ENCODE data around the gene ABLIM2. TPM values are rescaled to one million over a fixed set of nuclear protein-coding genes. Genes with fewer than 3 reads are reported as not detected.

Gene ABLIM2
- total and polyA plus RNA-seq, 2 donors (not counting 1 experiment from before 2014, with no cell fraction given), result 3.3 to 79.0 TPM

DNA sequence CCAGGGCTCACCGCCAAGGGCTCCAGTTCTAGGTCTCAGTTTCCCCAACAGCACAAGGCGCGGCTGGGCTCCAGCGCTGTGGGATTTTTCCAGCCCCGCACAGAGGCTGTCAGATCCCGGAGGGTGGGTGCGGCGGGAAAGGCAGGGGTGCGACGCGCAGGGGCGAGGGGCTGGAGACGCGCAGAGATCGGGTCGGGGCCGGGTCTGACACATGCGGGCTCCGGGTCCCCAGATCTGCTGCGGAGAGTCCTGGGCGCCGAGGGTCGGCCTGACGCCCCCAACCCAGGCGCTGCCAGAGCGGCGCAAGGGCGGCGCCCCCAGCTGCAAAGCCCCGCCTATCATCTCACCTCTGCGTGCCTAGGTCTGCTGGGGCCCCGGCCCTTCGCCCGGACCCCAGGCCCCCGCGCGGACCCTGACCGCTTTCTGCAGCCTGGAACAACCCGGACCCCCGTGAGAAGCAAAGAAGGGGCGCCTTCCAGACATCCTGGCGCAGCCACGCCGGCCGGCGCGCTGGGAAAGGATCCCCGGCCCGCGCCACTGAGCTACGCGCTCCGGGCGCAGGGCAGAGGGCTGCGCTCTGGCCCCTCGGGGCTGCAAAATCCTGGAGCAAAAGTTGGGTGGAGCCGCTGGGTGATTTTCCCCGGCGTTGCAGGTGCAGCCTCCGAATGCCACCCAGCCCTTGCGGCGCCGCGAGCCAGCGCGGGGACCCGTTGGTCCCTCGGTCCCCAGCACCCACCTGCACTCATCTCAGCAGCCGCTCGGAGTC is 486 bp downstream of the ABLIM2 start:
- H3K9ac ChIP-seq (ENCODE audit: low read length), result peak overlapping the region; percentile 82
- no peaks in the 10 kb centered on the region for H3K36me3 ChIP-seq (replicated peaks in 1 of 2; ENCODE audit: control extremely low read depth in 1 of 2, control insufficient read depth in 1 of 2, extremely low read depth in 1 of 2, insufficient read depth in 2 of 2, low read length in 1 of 2)
- no peak overlapping the region for H3K27ac ChIP-seq (ENCODE audit: low read length in 2 of 2)
- H3K4me2 ChIP-seq (replicated peaks; ENCODE audit: low read depth, low read length, poor library complexity, severe bottlenecking), result peak overlapping the region; percentile 100
- peak overlapping the region; percentile 93 for H2AFZ ChIP-seq (ENCODE audit: insufficient read depth, low read depth, low read length, poor library complexity, severe bottlenecking)
- Mint-ChIP-seq H3K9me3 (ENCODE audit: insufficient read depth) (no peaks in the 10 kb centered on the region), H3K4me1 (peaks cover 37% of the 10 kb centered on the region), H3K27me3 (peaks cover 12% of the 10 kb centered on the region), H3K27ac (peak overlapping the region; percentile 53), H3K4me3 (peak overlapping the region; percentile 94)
- H3K27me3 ChIP-seq (replicated peaks in 1 of 4; ENCODE audit: control extremely low read depth in 1 of 4, control insufficient read depth in 3 of 4, insufficient read depth in 4 of 4, low read length in 3 of 4), result peaks cover 0 to 19% (median 10%) of the 10 kb centered on the region in 4 experiments
- H3K4me1 ChIP-seq (ENCODE audit: control insufficient read depth in 2 of 2, insufficient read depth in 2 of 2, low read length in 2 of 2), result peaks cover 39 to 51% of the 10 kb centered on the region in 2 donors
- ATAC-seq (ENCODE audit: low read depth) (no peak), DNase-seq (no peak)
- peak overlapping the region; percentile 48 to 88 (median 64) for H3K4me3 ChIP-seq (ENCODE audit: control extremely low read depth in 1 of 5, extremely low read depth in 1 of 5, insufficient read depth in 1 of 5, low read depth in 2 of 5, low read length in 4 of 5)
- WGBS (ENCODE audit: insufficient coverage), result 5% methylated on average over 70 of the region's 70 CpGs
- TF ChIP-seq EZH2 (IDR thresholded peaks at IDR 0.05; ENCODE audit: borderline replicate concordance, insufficient read depth, low read depth, low read length, poor library complexity, severe bottlenecking), result no peak
- TF ChIP-seq, protein P1, sequence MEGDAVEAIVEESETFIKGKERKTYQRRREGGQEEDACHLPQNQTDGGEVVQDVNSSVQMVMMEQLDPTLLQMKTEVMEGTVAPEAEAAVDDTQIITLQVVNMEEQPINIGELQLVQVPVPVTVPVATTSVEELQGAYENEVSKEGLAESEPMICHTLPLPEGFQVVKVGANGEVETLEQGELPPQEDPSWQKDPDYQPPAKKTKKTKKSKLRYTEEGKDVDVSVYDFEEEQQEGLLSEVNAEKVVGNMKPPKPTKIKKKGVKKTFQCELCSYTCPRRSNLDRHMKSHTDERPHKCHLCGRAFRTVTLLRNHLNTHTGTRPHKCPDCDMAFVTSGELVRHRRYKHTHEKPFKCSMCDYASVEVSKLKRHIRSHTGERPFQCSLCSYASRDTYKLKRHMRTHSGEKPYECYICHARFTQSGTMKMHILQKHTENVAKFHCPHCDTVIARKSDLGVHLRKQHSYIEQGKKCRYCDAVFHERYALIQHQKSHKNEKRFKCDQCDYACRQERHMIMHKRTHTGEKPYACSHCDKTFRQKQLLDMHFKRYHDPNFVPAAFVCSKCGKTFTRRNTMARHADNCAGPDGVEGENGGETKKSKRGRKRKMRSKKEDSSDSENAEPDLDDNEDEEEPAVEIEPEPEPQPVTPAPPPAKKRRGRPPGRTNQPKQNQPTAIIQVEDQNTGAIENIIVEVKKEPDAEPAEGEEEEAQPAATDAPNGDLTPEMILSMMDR (IDR thresholded peaks at IDR 0.05), result no peak
- intact Hi-C loops (cut with micrococcal nuclease), result loop anchor here (1.0 to 2.0 kb wide), 5 partner anchors 14 to 282 kb away; partner anchors contain the start of genes ACOX3 and TRMT44
- H3K79me2 ChIP-seq (ENCODE audit: control insufficient read depth, insufficient read depth, low read length), result peaks cover 9% of the 10 kb centered on the region
- CTCF ChIA-PET, result interaction anchor here (0.5 to 3.3 kb wide), 10 partner anchors 8 to 350 kb away, joined by 3 to 18 read pairs (median 4); partner anchors contain the start of gene SH3TC1
- POLR2A ChIA-PET, result interaction anchor here (1.5 to 3.0 kb wide), 5 partner anchors 14 to 41 kb away, joined by 3 to 26 read pairs (median 15); partner anchors contain the start of gene SH3TC1
- H4K20me1 ChIP-seq (ENCODE audit: control insufficient read depth, insufficient read depth, low read length, poor library complexity, severe bottlenecking), result peaks cover 5% of the 10 kb centered on the region
- peaks cover 0 to 15% (median 0%) of the 10 kb centered on the region in 3 donors for H3K9me3 ChIP-seq (ENCODE audit: control extremely low read depth in 1 of 3, control insufficient read depth in 2 of 3, insufficient read depth in 1 of 3, low read length in 2 of 3)
